Neural progenitor cell (in vitro differentiated cells): ENCODE data around the gene RUSF1.

Experiments used
- EZH2 ChIP-seq: fragments of 200-600 bp; sonication (generic); IDR thresholded peaks from 2 replicates; pipeline ENCODE4 v1.6.1; 2017; ENCODE audit warnings: antibody characterized with exemption, mild to moderate bottlenecking, moderate library complexity
- EZH2phosphoT487 ChIP-seq: fragments of 200-600 bp; sonication (generic); IDR thresholded peaks from 2 replicates; pipeline ENCODE4 v1.6.1; 2017; ENCODE audit warnings: antibody characterized with exemption
- TF ChIP-seq, protein P1 (sequence below): fragments of 200-600 bp; sonication (generic); IDR thresholded peaks from 2 replicates; pipeline ENCODE4 v1.5.1; 2017; ENCODE audit warnings: antibody characterized with exemption, mild to moderate bottlenecking

DNA sequence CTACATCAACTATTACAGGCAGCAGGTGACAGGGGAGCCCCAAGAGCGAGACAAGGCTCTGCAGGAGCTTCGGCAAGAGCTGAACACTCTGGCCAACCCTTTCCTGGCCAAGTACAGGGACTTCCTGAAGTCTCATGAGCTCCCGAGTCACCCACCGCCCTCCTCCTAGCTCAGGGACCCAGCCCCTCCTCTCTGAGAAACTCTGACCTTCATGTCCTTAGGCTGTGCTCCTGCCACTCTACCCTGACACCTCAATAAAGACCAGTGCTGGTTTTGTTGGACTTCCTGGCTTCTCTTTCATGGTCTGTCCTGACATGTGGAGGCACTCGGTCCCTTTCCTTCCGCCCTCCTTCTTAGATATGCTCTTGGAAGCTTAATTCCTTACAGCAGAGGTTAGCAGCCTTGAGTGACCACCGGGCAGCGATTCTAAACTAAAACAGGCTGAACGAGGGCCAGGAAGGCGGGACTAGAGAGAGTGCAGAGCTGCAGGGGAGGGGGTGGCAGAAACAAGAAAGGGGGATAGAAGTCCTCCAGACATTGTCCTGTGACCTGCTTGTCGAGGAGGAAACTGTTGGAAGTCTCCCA is 20.4 kb upstream of the RUSF1 start:
- TF ChIP-seq, protein P1, sequence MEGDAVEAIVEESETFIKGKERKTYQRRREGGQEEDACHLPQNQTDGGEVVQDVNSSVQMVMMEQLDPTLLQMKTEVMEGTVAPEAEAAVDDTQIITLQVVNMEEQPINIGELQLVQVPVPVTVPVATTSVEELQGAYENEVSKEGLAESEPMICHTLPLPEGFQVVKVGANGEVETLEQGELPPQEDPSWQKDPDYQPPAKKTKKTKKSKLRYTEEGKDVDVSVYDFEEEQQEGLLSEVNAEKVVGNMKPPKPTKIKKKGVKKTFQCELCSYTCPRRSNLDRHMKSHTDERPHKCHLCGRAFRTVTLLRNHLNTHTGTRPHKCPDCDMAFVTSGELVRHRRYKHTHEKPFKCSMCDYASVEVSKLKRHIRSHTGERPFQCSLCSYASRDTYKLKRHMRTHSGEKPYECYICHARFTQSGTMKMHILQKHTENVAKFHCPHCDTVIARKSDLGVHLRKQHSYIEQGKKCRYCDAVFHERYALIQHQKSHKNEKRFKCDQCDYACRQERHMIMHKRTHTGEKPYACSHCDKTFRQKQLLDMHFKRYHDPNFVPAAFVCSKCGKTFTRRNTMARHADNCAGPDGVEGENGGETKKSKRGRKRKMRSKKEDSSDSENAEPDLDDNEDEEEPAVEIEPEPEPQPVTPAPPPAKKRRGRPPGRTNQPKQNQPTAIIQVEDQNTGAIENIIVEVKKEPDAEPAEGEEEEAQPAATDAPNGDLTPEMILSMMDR = no peak
- TF ChIP-seq EZH2phosphoT487 (no peak), EZH2 (peak; percentile 13)
